Endothelial cell of umbilical vein (primary cell): ENCODE results near the gene AGPS.

ENCODE experiments used
- CTCF ChIP-seq, 2 donors: IDR thresholded peaks; 1 replicate in 1 of 2; 2 replicates in 1 of 2; pipeline ENCODE4 v1.5.1; 2011; ENCODE audit warnings: low read length in 2 of 2, mild to moderate bottlenecking in 2 of 2, moderate library complexity in 2 of 2, control low read depth in 1 of 2, inconsistent platforms in 1 of 2, low read depth in 1 of 2; ENCODE audit not compliant: insufficient read depth in 1 of 2; ENCODE audit errors: extremely low read depth in 1 of 2
- JUN ChIP-seq: IDR thresholded peaks from 2 replicates; pipeline ENCODE4 v1.6.1; 2011; ENCODE audit warnings: borderline replicate concordance, low read depth; ENCODE audit not compliant: insufficient read length, insufficient read depth
- MAX ChIP-seq: IDR thresholded peaks from 2 replicates; pipeline ENCODE4 v1.6.1; 2011; ENCODE audit not compliant: insufficient read depth, insufficient read length
- POLR2A ChIP-seq: IDR thresholded peaks from 2 replicates; pipeline ENCODE4 v1.6.1; 2012; ENCODE audit warnings: low read depth, mild to moderate bottlenecking, control low read depth, low read length

GRCh38 chr2:177405029-177405692 is 12.6 kb downstream of the AGPS start:
- TF ChIP-seq POLR2A (peak; percentile 58), JUN (no peak), CTCF (IDR thresholded peaks at IDR 0.05; ENCODE audit: extremely low read depth in 1 of 2, insufficient read depth in 1 of 2, low read depth in 1 of 2, low read length in 2 of 2) (no peak), MAX (no peak)
